Measurements from ENCODE around the gene PTPN14.

PTPN14 gene

DNA sequence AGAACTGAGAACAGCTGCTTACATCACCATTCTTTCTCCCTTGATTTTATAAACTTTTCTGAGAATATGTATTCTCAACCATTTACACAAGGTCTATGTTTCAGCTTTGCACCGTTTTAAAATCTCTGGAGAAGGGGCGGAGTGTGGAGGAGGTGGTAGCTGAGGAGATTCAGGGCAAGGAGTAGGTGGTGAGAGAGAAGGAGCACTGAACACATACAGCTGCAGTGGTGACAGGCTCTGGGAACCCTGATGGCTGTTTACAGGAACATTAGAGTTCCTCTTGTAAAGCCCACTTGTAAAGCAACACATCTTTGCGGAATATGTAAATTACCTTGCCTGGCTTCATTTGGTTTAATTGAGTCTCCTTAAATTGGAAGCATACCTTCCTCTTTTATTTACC, 180.8 kb downstream of the PTPN14 start:
- no peak for TF ChIP-seq SPI1 (IDR thresholded peaks at IDR 0.05; ENCODE audit: borderline replicate concordance, low read depth)
- no peak for TF ChIP-seq POLR2AphosphoS5 (IDR thresholded peaks at IDR 0.05; ENCODE audit: low read depth)
- no peak for TF ChIP-seq GABPA (IDR thresholded peaks at IDR 0.05; ENCODE audit: low read depth)

GRCh38 chr1:214369364-214369763, 182.0 kb downstream of the PTPN14 start:
- Histone ChIP-seq H3K4me3 (replicated peaks; ENCODE audit: insufficient read depth, low read length) (no peak overlapping the region), H3K27ac (replicated peaks) (no peak overlapping the region), H3K27me3 (ENCODE audit: insufficient read depth, poor library complexity, severe bottlenecking) (no peaks in the 10 kb centered on the region)
- DNase-seq (ENCODE audit: low read depth in 1 of 2, low spot score in 1 of 2), result no peak
- TF ChIP-seq SPI1 (IDR thresholded peaks at IDR 0.05; ENCODE audit: borderline replicate concordance, low read depth), result no peak
- TF ChIP-seq CTCF (IDR thresholded peaks at IDR 0.05; ENCODE audit: insufficient read depth, low read length), result no peak

More for the DNA sequence above, 180.8 kb downstream of the PTPN14 start:
- Histone ChIP-seq H3K27me3 (ENCODE audit: insufficient read depth, poor library complexity, severe bottlenecking) (no peaks in the 10 kb centered on the region), H3K4me3 (replicated peaks; ENCODE audit: insufficient read depth, low read length) (no peak overlapping the region), H3K27ac (replicated peaks) (no peak overlapping the region)
- no peak for DNase-seq (ENCODE audit: low read depth in 1 of 2, low spot score in 1 of 2)

DNA sequence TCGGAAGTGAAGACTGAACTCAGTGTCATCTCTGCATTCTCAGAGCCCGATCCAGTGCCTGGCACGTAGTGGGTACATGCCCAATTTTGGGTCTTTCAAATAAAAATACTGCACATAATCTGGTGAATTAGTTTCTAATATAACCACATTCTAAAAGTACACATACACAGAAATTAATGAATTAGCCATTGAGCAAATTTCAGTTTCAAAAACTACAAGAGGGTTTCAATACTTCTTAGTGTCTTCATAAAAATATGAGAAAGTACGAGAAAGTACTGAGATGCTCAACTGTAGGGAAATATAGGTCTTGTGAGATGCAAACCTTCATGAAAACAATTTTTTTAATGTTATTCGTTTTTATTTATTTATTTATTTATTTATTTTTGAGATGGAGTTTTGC, 183.6 kb downstream of the PTPN14 start:
- H3K4me3 ChIP-seq (replicated peaks; ENCODE audit: insufficient read depth, low read length), result no peak overlapping the region
- no peak overlapping the region for H3K27ac ChIP-seq (replicated peaks)
- no peaks in the 10 kb centered on the region for H3K27me3 ChIP-seq (ENCODE audit: insufficient read depth, poor library complexity, severe bottlenecking)
- TF ChIP-seq GABPA (IDR thresholded peaks at IDR 0.05; ENCODE audit: low read depth) (no peak), CTCF (IDR thresholded peaks at IDR 0.05; ENCODE audit: insufficient read depth, low read length) (no peak), SPI1 (IDR thresholded peaks at IDR 0.05; ENCODE audit: borderline replicate concordance, low read depth) (no peak), POLR2AphosphoS5 (IDR thresholded peaks at IDR 0.05; ENCODE audit: low read depth) (no peak)
- TF ChIP-seq, protein P1, sequence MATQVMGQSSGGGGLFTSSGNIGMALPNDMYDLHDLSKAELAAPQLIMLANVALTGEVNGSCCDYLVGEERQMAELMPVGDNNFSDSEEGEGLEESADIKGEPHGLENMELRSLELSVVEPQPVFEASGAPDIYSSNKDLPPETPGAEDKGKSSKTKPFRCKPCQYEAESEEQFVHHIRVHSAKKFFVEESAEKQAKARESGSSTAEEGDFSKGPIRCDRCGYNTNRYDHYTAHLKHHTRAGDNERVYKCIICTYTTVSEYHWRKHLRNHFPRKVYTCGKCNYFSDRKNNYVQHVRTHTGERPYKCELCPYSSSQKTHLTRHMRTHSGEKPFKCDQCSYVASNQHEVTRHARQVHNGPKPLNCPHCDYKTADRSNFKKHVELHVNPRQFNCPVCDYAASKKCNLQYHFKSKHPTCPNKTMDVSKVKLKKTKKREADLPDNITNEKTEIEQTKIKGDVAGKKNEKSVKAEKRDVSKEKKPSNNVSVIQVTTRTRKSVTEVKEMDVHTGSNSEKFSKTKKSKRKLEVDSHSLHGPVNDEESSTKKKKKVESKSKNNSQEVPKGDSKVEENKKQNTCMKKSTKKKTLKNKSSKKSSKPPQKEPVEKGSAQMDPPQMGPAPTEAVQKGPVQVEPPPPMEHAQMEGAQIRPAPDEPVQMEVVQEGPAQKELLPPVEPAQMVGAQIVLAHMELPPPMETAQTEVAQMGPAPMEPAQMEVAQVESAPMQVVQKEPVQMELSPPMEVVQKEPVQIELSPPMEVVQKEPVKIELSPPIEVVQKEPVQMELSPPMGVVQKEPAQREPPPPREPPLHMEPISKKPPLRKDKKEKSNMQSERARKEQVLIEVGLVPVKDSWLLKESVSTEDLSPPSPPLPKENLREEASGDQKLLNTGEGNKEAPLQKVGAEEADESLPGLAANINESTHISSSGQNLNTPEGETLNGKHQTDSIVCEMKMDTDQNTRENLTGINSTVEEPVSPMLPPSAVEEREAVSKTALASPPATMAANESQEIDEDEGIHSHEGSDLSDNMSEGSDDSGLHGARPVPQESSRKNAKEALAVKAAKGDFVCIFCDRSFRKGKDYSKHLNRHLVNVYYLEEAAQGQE (IDR thresholded peaks at IDR 0.05; ENCODE audit: insufficient replicate concordance, low read depth), result no peak
- no peak for DNase-seq (ENCODE audit: low read depth in 1 of 2, low spot score in 1 of 2)

GRCh38 chr1:214364786-214365295, 186.6 kb downstream of the PTPN14 start:
- no peak for TF ChIP-seq SPI1 (IDR thresholded peaks at IDR 0.05; ENCODE audit: borderline replicate concordance, low read depth)
- no peak for TF ChIP-seq CTCF (IDR thresholded peaks at IDR 0.05; ENCODE audit: insufficient read depth, low read length)
- H3K27ac ChIP-seq (replicated peaks), result no peak overlapping the region
- DNase-seq (ENCODE audit: low read depth in 1 of 2, low spot score in 1 of 2), result no peak
- no peaks in the 10 kb centered on the region for H3K27me3 ChIP-seq (ENCODE audit: insufficient read depth, poor library complexity, severe bottlenecking)
- H3K4me3 ChIP-seq (replicated peaks; ENCODE audit: insufficient read depth, low read length), result no peak overlapping the region

GRCh38 chr1:214364386-214364785, 187.0 kb downstream of the PTPN14 start:
- H3K27ac ChIP-seq (replicated peaks), result no peak overlapping the region
- no peaks in the 10 kb centered on the region for H3K27me3 ChIP-seq (ENCODE audit: insufficient read depth, poor library complexity, severe bottlenecking)
- no peak overlapping the region for H3K4me3 ChIP-seq (replicated peaks; ENCODE audit: insufficient read depth, low read length)
- TF ChIP-seq, protein P1 (IDR thresholded peaks at IDR 0.05; ENCODE audit: insufficient replicate concordance, low read depth), result no peak
- no peak for TF ChIP-seq SPI1 (IDR thresholded peaks at IDR 0.05; ENCODE audit: borderline replicate concordance, low read depth)
- no peak for TF ChIP-seq GABPA (IDR thresholded peaks at IDR 0.05; ENCODE audit: low read depth)
- TF ChIP-seq CTCF (IDR thresholded peaks at IDR 0.05; ENCODE audit: insufficient read depth, low read length), result no peak
- no peak for TF ChIP-seq POLR2AphosphoS5 (IDR thresholded peaks at IDR 0.05; ENCODE audit: low read depth)
- no peak for DNase-seq (ENCODE audit: low read depth in 1 of 2, low spot score in 1 of 2)
